ENCODE measurements around the gene INF2.

Gene INF2

GRCh38 chr14:104687601-104688504 lies 1.6 kb upstream of the INF2 start:
- in situ Hi-C loops (cut with MboI; ENCODE audit: low sequenced_read_pairs): no loop called here

- in situ Hi-C loops (cut with MboI; ENCODE audit: low sequenced_read_pairs): no loop called here
Observed at GRCh38 chr14:104688505-104689108, 811 bp upstream of the INF2 start.

GRCh38 chr14:104689881-104690711 lies 678 bp downstream of the INF2 start:
- in situ Hi-C loops (cut with MboI; ENCODE audit: low sequenced_read_pairs): no loop called here

- in situ Hi-C loops (cut with MboI; ENCODE audit: low sequenced_read_pairs): no loop called here
Observed at GRCh38 chr14:104690861-104691455, 1.5 kb downstream of the INF2 start.

- in situ Hi-C loops (cut with MboI; ENCODE audit: low sequenced_read_pairs): no loop called here
Observed at GRCh38 chr14:104691546-104692260, 2.3 kb downstream of the INF2 start.

GRCh38 chr14:104692261-104692938 lies 3.0 kb downstream of the INF2 start:
- in situ Hi-C loops (cut with MboI; ENCODE audit: low sequenced_read_pairs): no loop called here

GRCh38 chr14:104692939-104693315 lies 3.5 kb downstream of the INF2 start:
- in situ Hi-C loops (cut with MboI; ENCODE audit: low sequenced_read_pairs): no loop called here

- in situ Hi-C loops (cut with MboI; ENCODE audit: low sequenced_read_pairs): no loop called here
Observed at GRCh38 chr14:104693482-104694431, 4.3 kb downstream of the INF2 start.

GRCh38 chr14:104694475-104694950 lies 5.1 kb downstream of the INF2 start:
- in situ Hi-C loops (cut with MboI; ENCODE audit: low sequenced_read_pairs): no loop called here

- in situ Hi-C loops (cut with MboI; ENCODE audit: low sequenced_read_pairs): no loop called here
Observed at GRCh38 chr14:104694991-104695659, 5.7 kb downstream of the INF2 start.

- in situ Hi-C loops (cut with MboI; ENCODE audit: low sequenced_read_pairs): no loop called here
Observed at GRCh38 chr14:104695660-104696000, 6.2 kb downstream of the INF2 start.

GRCh38 chr14:104696671-104697316 lies 7.4 kb downstream of the INF2 start:
- in situ Hi-C loops (cut with MboI; ENCODE audit: low sequenced_read_pairs): no loop called here

- in situ Hi-C loops (cut with MboI; ENCODE audit: low sequenced_read_pairs): no loop called here
Observed at GRCh38 chr14:104697317-104697703, 7.9 kb downstream of the INF2 start.

- in situ Hi-C loops (cut with MboI; ENCODE audit: low sequenced_read_pairs): no loop called here
Observed at GRCh38 chr14:104697892-104698583, 8.6 kb downstream of the INF2 start.

GRCh38 chr14:104698688-104699425 lies 9.4 kb downstream of the INF2 start:
- in situ Hi-C loops (cut with MboI; ENCODE audit: low sequenced_read_pairs): no loop called here

- in situ Hi-C loops (cut with MboI; ENCODE audit: low sequenced_read_pairs): no loop called here
Observed at GRCh38 chr14:104699426-104699748, 10.0 kb downstream of the INF2 start.

- in situ Hi-C loops (cut with MboI; ENCODE audit: low sequenced_read_pairs): no loop called here
Observed at GRCh38 chr14:104700225-104700651, 10.8 kb downstream of the INF2 start.

All from HL-60/S4 treated with retinoic acid at 250 ng/mL for 4 days and 3 days (cell line).